ENCODE measurements around the gene BOLA3.
"Not testable (repeated sequence)": the region's sequence is repeated elsewhere in the genome, so short reads cannot be mapped to it uniquely, and the experiment has no call there.

The BOLA3 gene

GRCh38 chr2:74147727-74148456, at the start of gene BOLA3:
Gene BOLA3 (minus strand): TSS chr2:74147912. CDS start chr2:74147874, 38 bp downstream.
- DNase-seq: peak; percentile 81

- DNase-seq: no peak
Observed at GRCh38 chr2:74197049-74197448, 49.3 kb upstream of the BOLA3 start.

GRCh38 chr2:74194799-74195198, 47.1 kb upstream of the BOLA3 start:
- no peak for DNase-seq

- no peak for DNase-seq
Observed at GRCh38 chr2:74191596-74192380, 44.1 kb upstream of the BOLA3 start.

- no peak for DNase-seq
Observed at GRCh38 chr2:74188696-74189095, 41.0 kb upstream of the BOLA3 start.

- peak; percentile 89 for DNase-seq
Observed at GRCh38 chr2:74188018-74188601, 40.4 kb upstream of the BOLA3 start.

- DNase-seq: not testable (repeated sequence)
Observed at GRCh38 chr2:74186706-74187105, 39.0 kb upstream of the BOLA3 start.

GRCh38 chr2:74186038-74186437, 38.3 kb upstream of the BOLA3 start:
- DNase-seq: no peak

GRCh38 chr2:74183878-74184277, 36.2 kb upstream of the BOLA3 start:
- DNase-seq: no peak

GRCh38 chr2:74181739-74182138, 34.0 kb upstream of the BOLA3 start:
- no peak for DNase-seq

- no peak for DNase-seq
Observed at GRCh38 chr2:74179063-74179865, 31.6 kb upstream of the BOLA3 start.

GRCh38 chr2:74178211-74179062, 30.7 kb upstream of the BOLA3 start, which contains the start of gene MOB1A:
Gene MOB1A (minus strand): TSS chr2:74178879. CDS start chr2:74178674, 205 bp downstream.
- peak; percentile 99 for DNase-seq

GRCh38 chr2:74177696-74178095, 30.0 kb upstream of the BOLA3 start:
- DNase-seq: no peak

- no peak for DNase-seq
Observed at GRCh38 chr2:74174909-74175308, 27.2 kb upstream of the BOLA3 start.

GRCh38 chr2:74168739-74169138, 21.0 kb upstream of the BOLA3 start:
- DNase-seq: no peak

GRCh38 chr2:74164761-74165160, 17.0 kb upstream of the BOLA3 start:
- DNase-seq: no peak

- no peak for DNase-seq
Observed at GRCh38 chr2:74162951-74163350, 15.2 kb upstream of the BOLA3 start.

GRCh38 chr2:74155830-74156229, 8.1 kb upstream of the BOLA3 start:
- no peak for DNase-seq

- no peak for DNase-seq
Observed at GRCh38 chr2:74152954-74153353, 5.2 kb upstream of the BOLA3 start.

GRCh38 chr2:74149570-74150319, 2.0 kb upstream of the BOLA3 start:
- no peak for DNase-seq

GRCh38 chr2:74149247-74149525, 1.5 kb upstream of the BOLA3 start:
- DNase-seq: no peak

All from HCEC 1CT (cell line).